GM21381 (cell line): ENCODE data around the gene GOLGA6A.
"Not testable (repeated sequence)": the region's sequence is repeated elsewhere in the genome, so short reads cannot be mapped to it uniquely, and the experiment has no call there.

Experiments used
- ATAC-seq: cut with Tn5 transposase; IDR thresholded peaks from one replicate; pipeline ENCODE4 v1.9.1; 2021; ENCODE audit warnings: mild to moderate bottlenecking, moderate library complexity; ENCODE audit not compliant: unreplicated experiment

GOLGA6A gene, protein sequence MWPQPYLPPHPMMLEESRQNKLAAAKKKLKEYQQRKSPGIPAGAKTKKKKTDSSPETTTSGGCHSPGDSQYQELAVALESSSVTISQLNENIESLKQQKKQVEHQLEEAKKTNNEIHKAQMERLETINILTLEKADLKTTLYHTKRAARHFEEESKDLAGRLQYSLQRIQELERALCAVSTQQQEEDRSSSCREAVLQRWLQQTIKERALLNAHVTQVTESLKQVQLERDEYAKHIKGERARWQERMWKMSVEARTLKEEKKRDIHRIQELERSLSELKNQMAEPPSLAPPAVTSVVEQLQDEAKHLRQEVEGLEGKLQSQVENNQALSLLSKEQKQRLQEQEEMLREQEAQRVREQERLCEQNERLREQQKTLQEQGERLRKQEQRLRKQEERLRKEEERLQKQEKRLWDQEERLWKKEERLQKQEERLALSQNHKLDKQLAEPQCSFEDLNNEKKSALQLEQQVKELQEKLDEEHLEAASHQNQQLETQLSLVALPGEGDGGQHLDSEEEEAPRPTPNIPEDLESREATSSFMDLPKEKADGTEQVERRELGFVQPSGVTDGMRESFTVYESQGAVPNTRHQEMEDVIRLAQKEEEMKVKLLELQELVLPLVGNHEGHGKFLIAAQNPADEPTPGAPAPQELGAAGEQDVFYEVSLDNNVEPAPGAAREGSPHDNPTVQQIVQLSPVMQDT

GRCh38 chr15:74082450-74082849 is at the start of gene GOLGA6A:
TSS of gene GOLGA6A (minus strand) at chr15:74082550. CDS start at chr15:74082509, 41 bp downstream.
- ATAC-seq = not testable (repeated sequence)

DNA sequence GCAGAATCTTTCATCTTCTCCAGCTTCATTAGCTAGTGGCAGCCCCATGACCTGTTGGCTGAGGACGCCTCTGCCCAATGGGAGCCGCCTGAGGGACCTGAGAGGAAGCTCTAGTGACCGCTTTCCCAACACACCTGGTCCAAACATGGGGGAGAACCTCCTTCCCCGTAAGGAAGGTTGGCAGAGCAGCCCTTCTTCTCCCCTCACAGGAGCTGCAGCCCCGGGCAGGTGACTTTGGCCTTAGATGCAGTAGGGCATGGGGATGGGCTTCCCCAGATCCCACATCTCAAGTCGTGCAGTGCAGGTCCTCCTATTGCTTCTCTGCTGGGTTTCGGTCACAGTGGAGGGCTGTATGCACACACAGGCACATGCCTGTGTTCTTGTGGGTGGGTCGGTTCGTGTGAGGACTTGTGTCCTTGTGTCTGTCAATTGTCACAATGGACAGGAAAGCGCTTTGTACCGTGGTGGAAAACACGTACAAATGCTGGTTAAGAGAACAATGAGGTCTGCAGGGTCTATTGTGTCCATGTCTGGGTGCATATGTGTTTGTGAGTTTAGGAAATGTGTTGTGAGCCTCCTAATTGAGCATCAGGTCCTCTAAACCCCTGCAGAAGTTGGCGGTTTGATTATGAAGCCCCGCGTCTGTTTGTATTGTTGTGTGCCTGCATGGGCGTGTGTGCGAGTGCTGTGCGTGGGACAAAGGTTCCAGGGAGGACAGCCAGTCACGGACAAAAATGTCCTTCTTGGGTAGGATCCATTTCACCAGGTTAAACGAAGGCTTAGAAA is 49.5 kb upstream of the GOLGA6A start:
- no peak for ATAC-seq

DNA sequence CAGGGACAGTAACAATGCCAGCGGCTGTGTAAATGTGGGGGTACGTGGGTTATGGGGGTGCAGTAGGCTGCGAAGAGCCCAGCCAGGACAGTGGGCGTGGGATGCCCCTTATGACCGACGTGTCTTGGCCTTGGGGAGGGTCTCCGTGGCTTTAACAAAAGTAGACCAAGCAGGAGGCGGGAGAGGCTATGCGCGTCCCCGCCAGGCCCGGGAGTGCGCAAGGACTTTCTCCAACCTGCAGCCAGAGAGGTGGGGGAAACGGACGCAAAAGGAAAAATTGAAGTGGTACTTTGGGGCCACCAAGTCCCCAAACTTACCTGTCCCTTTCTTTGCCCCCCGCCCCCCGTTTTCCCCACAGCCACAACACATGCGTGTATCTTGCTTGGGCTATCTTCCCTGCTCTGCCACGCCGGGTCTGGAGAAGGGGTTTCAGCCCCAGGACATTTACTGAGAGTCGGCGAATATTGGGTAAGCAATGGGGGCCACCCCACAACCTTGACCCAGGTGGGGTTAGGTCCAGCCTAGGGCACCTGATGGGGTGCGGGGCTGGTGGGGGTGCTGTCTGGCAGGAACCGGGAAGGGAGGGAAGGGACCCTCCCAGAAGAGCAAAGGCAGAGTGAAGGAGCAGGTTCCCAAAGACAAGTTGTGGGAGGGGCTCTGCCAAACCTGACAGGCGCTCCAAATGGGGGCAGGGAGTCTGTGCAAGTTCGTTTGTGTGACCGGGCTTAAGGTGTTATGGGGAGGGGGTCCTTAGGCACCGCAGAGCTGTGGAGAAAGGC is 48.7 kb upstream of the GOLGA6A start:
- ATAC-seq = no peak

GRCh38 chr15:74130155-74130848 is 48.0 kb upstream of the GOLGA6A start, which contains the start of gene ISLR2:
TSS of gene ISLR2 (plus strand) at chr15:74130586. CDS start at chr15:74132755, 2,169 bp downstream.
- ATAC-seq = no peak

DNA sequence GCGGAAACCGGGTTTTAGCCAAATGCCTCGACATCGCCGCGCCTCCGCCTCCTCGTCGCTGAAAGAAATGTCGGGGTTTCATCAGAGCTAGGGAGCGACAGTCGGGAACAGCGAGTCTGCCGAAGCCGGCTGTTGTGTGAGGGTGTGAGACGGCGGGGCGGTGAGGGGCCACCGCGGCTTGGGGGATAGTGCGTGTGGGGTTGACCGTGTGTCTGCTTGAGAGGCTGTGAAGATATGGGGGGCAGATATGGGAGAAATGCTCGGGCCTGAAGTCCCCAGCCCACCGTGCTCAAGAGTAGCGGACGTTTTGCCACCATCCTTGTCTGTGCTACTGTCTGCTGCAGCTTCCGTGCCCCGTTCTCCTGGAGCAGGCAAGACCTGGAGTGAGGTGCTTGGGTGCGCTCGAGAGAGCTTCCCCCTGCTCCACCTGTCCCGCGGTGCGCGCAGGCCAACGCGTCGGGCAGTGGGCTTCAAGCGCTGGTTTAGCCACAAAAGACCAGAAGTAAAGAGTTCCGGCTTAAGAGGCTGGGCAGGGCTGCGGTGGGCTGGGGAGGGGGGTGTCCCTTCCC is 47.3 kb upstream of the GOLGA6A start:
- no peak for ATAC-seq

DNA sequence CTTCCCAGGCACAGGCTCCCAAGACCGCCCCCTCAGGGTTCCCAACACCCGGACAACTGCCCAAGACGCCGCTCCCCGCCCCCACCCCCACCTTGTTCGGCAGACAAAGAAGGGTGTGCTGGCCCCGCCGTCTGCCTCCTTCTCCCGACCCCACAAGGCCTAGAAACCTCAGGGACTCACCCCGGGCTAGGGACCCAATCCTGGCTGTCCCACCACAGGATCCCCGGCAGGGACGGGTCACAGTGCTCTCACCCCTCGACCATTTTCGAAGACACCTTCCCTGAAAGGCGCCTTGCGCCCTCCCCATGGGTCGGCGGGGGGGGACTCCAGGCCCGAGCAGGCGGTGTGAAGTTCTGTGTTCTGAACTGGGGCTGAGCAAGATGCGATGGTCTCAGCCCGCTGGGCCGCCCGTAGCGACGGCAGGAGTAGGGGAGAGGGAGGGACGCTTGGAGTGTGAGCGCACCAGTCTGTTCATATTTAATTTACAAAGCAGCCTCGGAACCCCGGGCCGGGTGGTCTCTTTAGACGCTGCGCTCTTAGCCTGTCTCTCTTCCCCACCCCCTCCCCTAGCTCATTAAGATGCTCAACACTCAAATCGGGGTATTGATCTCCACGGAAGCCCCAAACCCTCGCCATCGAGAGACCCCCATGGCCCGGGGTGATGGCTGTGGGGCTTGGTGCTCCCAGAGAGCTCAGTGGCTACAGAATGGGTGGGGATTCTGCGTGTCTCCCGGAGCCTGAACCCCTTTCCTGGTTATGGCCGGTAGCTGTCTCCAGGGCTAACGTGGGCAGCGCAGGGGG is 46.6 kb upstream of the GOLGA6A start:
- no peak for ATAC-seq

GRCh38 chr15:74127954-74128784 is 45.8 kb upstream of the GOLGA6A start:
- no peak for ATAC-seq

DNA sequence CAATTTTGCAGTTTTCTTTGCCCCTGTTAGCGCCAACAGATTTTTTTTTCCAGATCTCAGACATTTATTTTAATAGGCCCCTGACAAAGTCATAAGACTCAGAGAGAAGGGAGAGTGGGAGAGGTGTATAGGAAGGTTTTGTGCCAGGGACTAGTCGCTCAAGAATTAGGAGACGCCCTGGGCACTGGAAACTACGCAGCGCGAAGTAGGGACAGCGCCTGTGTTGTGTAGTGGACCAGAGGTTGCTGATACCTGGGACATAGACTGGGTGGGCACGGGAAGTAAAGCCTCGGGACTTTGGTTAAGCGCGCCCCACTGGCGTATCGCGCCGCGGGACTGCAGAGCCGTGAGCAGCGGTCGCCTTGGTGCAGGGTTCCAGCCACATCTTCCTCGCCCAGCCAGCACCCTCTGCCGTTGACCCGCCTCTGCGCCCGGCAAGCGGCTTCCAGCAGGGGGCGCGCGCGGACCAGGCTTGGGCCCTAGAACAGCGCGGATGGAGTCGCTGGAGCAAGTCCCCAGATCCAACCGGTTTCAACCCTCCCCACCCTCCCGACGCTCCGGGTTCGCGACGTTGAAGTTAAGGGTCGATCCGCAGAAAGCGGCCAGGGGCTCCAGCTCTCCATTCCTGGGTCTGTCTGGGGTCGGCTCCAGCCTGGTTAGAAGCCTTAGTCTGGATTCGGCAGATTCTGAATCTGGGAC is 45.1 kb upstream of the GOLGA6A start:
- ATAC-seq = no peak

DNA sequence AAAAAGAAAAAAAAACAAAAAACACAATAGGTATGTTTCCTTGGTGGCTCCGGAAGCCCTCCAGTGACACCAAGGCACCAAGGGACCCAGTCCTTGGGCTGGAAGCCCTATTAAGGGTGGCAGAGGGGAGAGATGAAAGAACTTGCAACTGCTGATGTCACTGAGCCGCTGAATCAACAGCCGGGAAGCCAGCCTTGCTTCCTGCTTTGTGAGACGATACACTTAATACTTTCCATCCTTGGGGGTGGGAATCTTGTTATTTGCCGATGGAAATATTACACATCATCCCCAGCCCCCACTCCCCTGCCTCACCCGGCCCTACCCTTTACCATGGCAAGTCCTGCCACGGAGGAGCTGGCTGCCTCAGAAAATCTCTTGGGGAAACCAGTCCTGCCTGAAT is 42.4 kb upstream of the GOLGA6A start:
- no peak for ATAC-seq

- no peak for ATAC-seq
Observed at GRCh38 chr15:74124196-74124595, 41.8 kb upstream of the GOLGA6A start.

GRCh38 chr15:74123658-74124057 is 41.3 kb upstream of the GOLGA6A start:
- ATAC-seq = no peak

DNA sequence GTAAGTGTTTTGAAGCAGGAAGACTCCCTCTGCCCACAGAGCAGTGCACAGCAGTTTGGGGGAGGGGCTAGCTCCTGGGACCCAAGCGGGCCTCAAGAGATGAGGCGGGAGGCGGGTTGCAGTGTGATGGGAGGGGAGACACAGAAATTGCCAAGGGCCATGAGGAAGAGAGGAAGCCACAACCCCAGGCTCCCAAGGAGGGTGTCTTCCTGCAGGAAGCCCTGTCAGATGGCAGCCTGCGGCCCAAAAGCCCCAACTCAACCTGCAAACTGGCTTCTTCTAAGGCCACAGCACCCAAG is 40.7 kb upstream of the GOLGA6A start:
- ATAC-seq = no peak

GRCh38 chr15:74122403-74123130 is 40.2 kb upstream of the GOLGA6A start:
- ATAC-seq = no peak

DNA sequence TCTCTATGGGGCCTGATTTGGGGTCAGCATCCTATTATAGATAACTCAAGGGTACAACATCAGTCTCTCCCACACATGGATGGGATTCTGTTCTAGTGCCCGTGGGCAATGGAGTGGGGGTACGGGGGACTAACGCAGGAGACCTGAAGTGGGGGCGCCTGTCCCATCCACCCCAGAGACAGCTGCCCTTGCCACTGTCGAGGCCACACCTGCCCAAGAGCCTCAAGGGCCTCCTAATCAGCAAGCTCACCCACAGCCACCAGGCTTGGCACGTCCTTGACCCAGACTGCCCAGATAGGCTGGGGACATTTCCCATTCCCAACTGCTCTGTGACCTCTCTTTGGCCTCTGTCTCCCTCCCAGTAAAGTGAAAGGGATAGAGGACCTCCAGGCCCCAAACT is 39.5 kb upstream of the GOLGA6A start:
- no peak for ATAC-seq

- ATAC-seq = no peak
Observed at GRCh38 chr15:74121039-74121438, 38.7 kb upstream of the GOLGA6A start.

DNA sequence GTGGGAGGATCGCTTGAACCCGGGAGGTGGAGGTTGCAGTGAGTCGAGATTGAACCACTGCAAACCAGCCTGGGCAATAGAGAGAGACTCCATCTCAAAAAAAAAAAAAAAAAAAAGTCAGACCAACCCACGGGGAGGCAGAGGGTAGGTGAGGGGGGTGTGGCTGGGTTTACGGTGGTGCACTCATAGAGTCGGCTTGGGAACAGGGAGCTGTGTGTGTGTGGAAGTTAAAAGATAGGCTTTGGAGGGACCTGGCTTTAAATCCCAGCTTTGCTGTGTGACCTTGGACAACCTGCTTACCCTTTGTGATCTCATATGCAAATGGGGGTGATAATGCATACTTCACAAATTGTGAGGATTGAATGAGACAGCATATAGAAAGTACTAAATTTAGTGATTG is 38.1 kb upstream of the GOLGA6A start:
- no peak for ATAC-seq

- ATAC-seq = no peak
Observed at GRCh38 chr15:74109713-74110112, 27.4 kb upstream of the GOLGA6A start.
